Smooth muscle cell (in vitro differentiated cells): ENCODE data around the gene SIL1. TPM values are rescaled to one million over a fixed set of nuclear protein-coding genes. Genes with fewer than 3 reads are reported as not detected.

Experiments used
- DNase-seq: peaks from one replicate; lab custom pipeline; 2025; ENCODE audit not compliant: unreplicated experiment; lab: John Stamatoyannopoulos, UW
- H2AFZ ChIP-seq: fragments of 200-600 bp; sonication (generic); 2 replicates; pipeline ENCODE4 v1.6.0; 2016; ENCODE audit warnings: antibody characterized with exemption, low read depth, mild to moderate bottlenecking
- H3F3A ChIP-seq: fragments of 200-600 bp; sonication (generic); 2 replicates; pipeline ENCODE4 v1.6.0; 2017; ENCODE audit warnings: antibody characterized with exemption, low read depth
- H3K27ac ChIP-seq: fragments of 200-600 bp; sonication (generic); 2 replicates; pipeline ENCODE4 v1.5.1; 2016; ENCODE audit warnings: low read depth, mild to moderate bottlenecking
- H3K27me3 ChIP-seq: fragments of 200-600 bp; sonication (generic); 2 replicates; pipeline ENCODE4 v1.6.1; 2016; ENCODE audit warnings: low read depth, mild to moderate bottlenecking
- H3K36me3 ChIP-seq: fragments of 200-600 bp; sonication (generic); 2 replicates; pipeline ENCODE4 v1.5.1; 2016; ENCODE audit warnings: low read depth
- H3K4me1 ChIP-seq: fragments of 200-600 bp; sonication (generic); 2 replicates; pipeline ENCODE4 v1.5.1; 2016; ENCODE audit warnings: low read depth
- H3K4me2 ChIP-seq: fragments of 200-600 bp; sonication (generic); 2 replicates; pipeline ENCODE4 v1.6.0; 2016; ENCODE audit warnings: mild to moderate bottlenecking
- H3K4me3 ChIP-seq: fragments of 200-600 bp; sonication (generic); 2 replicates; pipeline ENCODE4 v1.5.1; 2016; ENCODE audit warnings: mild to moderate bottlenecking
- H3K79me2 ChIP-seq: fragments of 200-600 bp; sonication (generic); 2 replicates; pipeline ENCODE4 v1.6.0; 2016; ENCODE audit warnings: low read depth, mild to moderate bottlenecking
- H3K9ac ChIP-seq: fragments of 200-600 bp; sonication (generic); 2 replicates; pipeline ENCODE4 v1.6.0; 2016; ENCODE audit warnings: low read depth
- H3K9me3 ChIP-seq: fragments of 200-600 bp; sonication (generic); replicated peaks from 2 replicates; pipeline ENCODE4 v1.5.1; 2016; ENCODE audit warnings: low read depth
- H4K20me1 ChIP-seq: fragments of 200-600 bp; sonication (generic); 2 replicates; pipeline ENCODE4 v1.6.0; 2016; ENCODE audit warnings: low read depth
- CTCF ChIP-seq: fragments of 200-600 bp; sonication (generic); IDR thresholded peaks from 2 replicates; pipeline ENCODE4 v1.5.1; 2017; ENCODE audit warnings: borderline replicate concordance, mild to moderate bottlenecking, antibody characterized with exemption; ENCODE audit not compliant: insufficient read depth, poor library complexity, severe bottlenecking
- WGBS: methylation state at CpG from one replicate; pipeline ENCODE4 v1.1.7; 2016; ENCODE audit warnings: low lambda C conversion rate; 5-methylcytosine and 5-hydroxymethylcytosine counted together
- polyA plus RNA-seq: library from polyadenylated mRNA; unstranded; fragments of >200 nt; fragmentation: Nextera tagmentation; extraction: Ambion mirVana; gene quantifications from 2 replicates; pipeline ENCODE4 v1.2.1, GENCODE V29; 2016
- total RNA-seq: library from RNA; depleted of rRNA; stranded (reverse); fragments of >200 nt; gene quantifications from 2 replicates; pipeline ENCODE4 v1.2.3, GENCODE V29; 2014

The SIL1 gene
- total and polyA plus RNA-seq, 2 experiments from 2014 or later, result 45.5 to 119 TPM

GRCh38 chr5:139185589-139185988 lies 12.6 kb downstream of the SIL1 start:
- Histone ChIP-seq H4K20me1 (peaks cover 58% of the 10 kb centered on the region), H3K4me1 (peaks cover 18% of the 10 kb centered on the region), H3K4me3 (no peak overlapping the region), H3K27ac (peak overlapping the region; percentile 5), H3K9ac (no peak overlapping the region), H3K36me3 (no peaks in the 10 kb centered on the region), H3F3A (peaks cover 4% of the 10 kb centered on the region), H2AFZ (no peak overlapping the region), H3K27me3 (no peaks in the 10 kb centered on the region), H3K9me3 (no peaks in the 10 kb centered on the region), H3K4me2 (peak overlapping the region; percentile 47), H3K79me2 (peaks cover 10% of the 10 kb centered on the region)
- TF ChIP-seq CTCF, result no peak
- no peak for DNase-seq
- WGBS, result 79% methylated on average over 1 of the region's 1 CpG

GRCh38 chr5:139183502-139183901 lies 14.7 kb downstream of the SIL1 start:
- Histone ChIP-seq H3K79me2 (peaks cover 20% of the 10 kb centered on the region), H2AFZ (no peak overlapping the region), H3K27ac (no peak overlapping the region), H4K20me1 (peaks cover 68% of the 10 kb centered on the region), H3K4me1 (peaks cover 28% of the 10 kb centered on the region), H3K27me3 (no peaks in the 10 kb centered on the region), H3F3A (no peaks in the 10 kb centered on the region), H3K9me3 (no peaks in the 10 kb centered on the region), H3K9ac (no peak overlapping the region), H3K4me2 (no peak overlapping the region), H3K4me3 (no peak overlapping the region), H3K36me3 (no peaks in the 10 kb centered on the region)
- no peak for TF ChIP-seq CTCF
- 80% methylated on average over 2 of the region's 2 CpGs for WGBS
- DNase-seq, result no peak

- H3K4me2 ChIP-seq, result no peak overlapping the region
- H4K20me1 ChIP-seq, result peaks cover 74% of the 10 kb centered on the region
- 83% methylated on average over 4 of the region's 4 CpGs for WGBS
- H3K9ac ChIP-seq, result no peak overlapping the region
- no peaks in the 10 kb centered on the region for H3F3A ChIP-seq
- H3K27ac ChIP-seq, result no peak overlapping the region
- H3K27me3 ChIP-seq, result no peaks in the 10 kb centered on the region
- no peak for DNase-seq
- H2AFZ ChIP-seq, result no peak overlapping the region
- H3K4me1 ChIP-seq, result peaks cover 35% of the 10 kb centered on the region
- no peak overlapping the region for H3K4me3 ChIP-seq
- H3K9me3 ChIP-seq, result no peaks in the 10 kb centered on the region
- peaks cover 23% of the 10 kb centered on the region for H3K79me2 ChIP-seq
- H3K36me3 ChIP-seq, result no peaks in the 10 kb centered on the region
- TF ChIP-seq CTCF, result no peak
These were observed 15.5 kb downstream of the SIL1 start for GRCh38 chr5:139182528-139183296.
